Tibial nerve (tissue), 4 donors: ENCODE measurements around the gene SPDYE4. TPM values are rescaled to one million over a fixed set of nuclear protein-coding genes. Genes with fewer than 3 reads are reported as not detected.

Experiments
- DNase-seq, 2 donors: peaks; one replicate each; pipeline ENCODE4 v3.0.0-alpha.2; 2019; ENCODE audit warnings: low spot score in 2 of 2
- H3K27ac ChIP-seq, 4 donors: fragments of 200-600 bp; sonication (generic) in 3 of 4; one replicate each; pipeline ENCODE4 v1.5.1; 2017 to 2019; ENCODE audit warnings: mild to moderate bottlenecking in 1 of 4
- H3K27me3 ChIP-seq, 2 donors: fragments of 200-600 bp; sonication (generic) in 1 of 2; one replicate each; pipeline versions ENCODE4 v1.5.1 to v1.6.0; 2017 to 2019
- H3K36me3 ChIP-seq, 3 donors: fragments of 200-600 bp; sonication (generic); one replicate each; pipeline ENCODE4 v1.5.1; 2018 to 2019
- H3K4me1 ChIP-seq, 4 donors: fragments of 200-600 bp; sonication (generic) in 3 of 4; one replicate each; pipeline ENCODE4 v1.5.1; 2017 to 2019
- H3K4me3 ChIP-seq, 4 donors: fragments of 200-600 bp; sonication (generic) in 3 of 4; one replicate each; pipeline ENCODE4 v1.5.1; 2017 to 2019; ENCODE audit warnings: mild to moderate bottlenecking in 1 of 4, moderate library complexity in 1 of 4
- H3K9me3 ChIP-seq, 4 donors: fragments of 200-600 bp; sonication (generic) in 3 of 4; one replicate each; pipeline ENCODE4 v1.5.1; 2017 to 2019
- CTCF ChIP-seq, 5 experiments: fragments of 200-600 bp in 3 of 5; fragments of 450-650 bp in 2 of 5; sonication (generic) in 3 of 5; IDR thresholded peaks; one replicate each; pipeline ENCODE4 v1.5.1; 2016 to 2019; ENCODE audit warnings: antibody characterized with exemption in 5 of 5, mild to moderate bottlenecking in 3 of 5, moderate library complexity in 2 of 5
- EP300 ChIP-seq, 2 donors: sonication (generic); formaldehyde crosslinking; IDR thresholded peaks; one replicate each; pipeline ENCODE4 v1.6.1; 2017; ENCODE audit warnings: antibody characterized with exemption in 2 of 2, mild to moderate bottlenecking in 1 of 2
- POLR2A ChIP-seq, 2 donors: fragments of 450-650 bp; IDR thresholded peaks; one replicate each; pipeline ENCODE4 v1.6.1; 2017; ENCODE audit warnings: antibody characterized with exemption in 2 of 2, mild to moderate bottlenecking in 2 of 2, moderate library complexity in 2 of 2
- WGBS, 2 donors: methylation state at CpG; one replicate each; pipeline ENCODE4 v1.1.5; 2018; 5-methylcytosine and 5-hydroxymethylcytosine counted together
- total RNA-seq, 4 donors: library from RNA; depleted of rRNA; stranded (reverse); fragments of >200 nt; gene quantifications; one replicate each; pipeline ENCODE4 v1.1.0, GENCODE V29; 2016

Gene SPDYE4
- total RNA-seq, 4 donors from 2014 or later: not detected

GRCh38 chr17:8719291-8720246, 38.8 kb downstream of the SPDYE4 start:
- H3K4me3 ChIP-seq: no peak overlapping the region
- 84 to 93% methylated on average over 5 of the region's 5 CpGs for WGBS, 2 donors
- H3K4me1 ChIP-seq: no peaks in the 10 kb centered on the region
- no peak for TF ChIP-seq CTCF (IDR thresholded peaks at IDR 0.05)
- no peak for TF ChIP-seq POLR2A (IDR thresholded peaks at IDR 0.05)
- no peak for TF ChIP-seq EP300 (IDR thresholded peaks at IDR 0.05)
- no peaks in the 10 kb centered on the region for H3K9me3 ChIP-seq
- H3K27ac ChIP-seq: no peak overlapping the region
- H3K27me3 ChIP-seq: no peaks in the 10 kb centered on the region
- DNase-seq: no peak
- no peaks in the 10 kb centered on the region for H3K36me3 ChIP-seq

GRCh38 chr17:8718001-8718563, 40.3 kb downstream of the SPDYE4 start:
- no peak for TF ChIP-seq POLR2A (IDR thresholded peaks at IDR 0.05)
- no peak for TF ChIP-seq EP300 (IDR thresholded peaks at IDR 0.05)
- no peak for TF ChIP-seq CTCF (IDR thresholded peaks at IDR 0.05)
- DNase-seq: no peak
- H3K4me1 ChIP-seq: no peaks in the 10 kb centered on the region
- H3K4me3 ChIP-seq: no peak overlapping the region
- H3K27me3 ChIP-seq: no peaks in the 10 kb centered on the region
- H3K9me3 ChIP-seq: no peaks in the 10 kb centered on the region
- H3K27ac ChIP-seq: no peak overlapping the region
- WGBS, 2 donors: 92 to 94% methylated on average over 28 to 29 of the region's 37 CpGs
- no peaks in the 10 kb centered on the region for H3K36me3 ChIP-seq

GRCh38 chr17:8713878-8714277, 44.5 kb downstream of the SPDYE4 start:
- Histone ChIP-seq H3K9me3 (no peaks in the 10 kb centered on the region), H3K4me1 (no peaks in the 10 kb centered on the region), H3K36me3 (no peaks in the 10 kb centered on the region), H3K27ac (no peak overlapping the region), H3K27me3 (no peaks in the 10 kb centered on the region), H3K4me3 (no peak overlapping the region)
- WGBS, 2 donors: 76 to 85% methylated on average over 5 of the region's 5 CpGs
- TF ChIP-seq CTCF (IDR thresholded peaks at IDR 0.05) (no peak), POLR2A (IDR thresholded peaks at IDR 0.05) (no peak), EP300 (IDR thresholded peaks at IDR 0.05) (no peak)
- DNase-seq: no peak

GRCh38 chr17:8713315-8713714, 45.0 kb downstream of the SPDYE4 start:
- 78 to 81% methylated on average over 3 of the region's 3 CpGs for WGBS, 2 donors
- DNase-seq: no peak
- H3K4me1 ChIP-seq: no peaks in the 10 kb centered on the region
- no peaks in the 10 kb centered on the region for H3K27me3 ChIP-seq
- H3K9me3 ChIP-seq: no peaks in the 10 kb centered on the region
- TF ChIP-seq POLR2A (IDR thresholded peaks at IDR 0.05) (no peak), CTCF (IDR thresholded peaks at IDR 0.05) (no peak), EP300 (IDR thresholded peaks at IDR 0.05) (no peak)
- no peaks in the 10 kb centered on the region for H3K36me3 ChIP-seq
- H3K27ac ChIP-seq: no peak overlapping the region
- H3K4me3 ChIP-seq: no peak overlapping the region

- Histone ChIP-seq H3K27me3 (no peaks in the 10 kb centered on the region), H3K9me3 (no peaks in the 10 kb centered on the region), H3K27ac (no peak overlapping the region), H3K4me3 (no peak overlapping the region), H3K36me3 (no peaks in the 10 kb centered on the region), H3K4me1 (peaks cover 0 to 5% (median 0%) of the 10 kb centered on the region in 4 donors)
- TF ChIP-seq POLR2A (IDR thresholded peaks at IDR 0.05) (no peak), CTCF (IDR thresholded peaks at IDR 0.05) (no peak)
- DNase-seq: no peak
These were observed 45.6 kb downstream of the SPDYE4 start for GRCh38 chr17:8712698-8713097.
